GM19023 (cell line): Measurements from ENCODE around the gene GRB10.
A peak's percentile ranks its signal among the peaks of the same experiment; 100 is the strongest.
"Not testable (repeated sequence)": the region's sequence is repeated elsewhere in the genome, so short reads cannot be mapped to it uniquely, and the experiment has no call there.

Source experiments
- ATAC-seq: cut with Tn5 transposase; IDR thresholded peaks from one replicate; pipeline ENCODE4 v1.9.1; 2021; ENCODE audit warnings: mild to moderate bottlenecking, moderate library complexity; ENCODE audit not compliant: unreplicated experiment

Gene GRB10

GRCh38 chr7:50745336-50745735 lies 37.4 kb downstream of the GRB10 start:
- ATAC-seq, result no peak

- ATAC-seq, result no peak
These were observed 38.8 kb downstream of the GRB10 start for GRCh38 chr7:50743893-50744292.

- no peak for ATAC-seq
These were observed 39.7 kb downstream of the GRB10 start for GRCh38 chr7:50743016-50743415.

GRCh38 chr7:50742401-50742800 lies 40.3 kb downstream of the GRB10 start:
- ATAC-seq, result no peak

GRCh38 chr7:50739744-50740435 lies 42.8 kb downstream of the GRB10 start:
- no peak for ATAC-seq

- no peak for ATAC-seq
These were observed 43.8 kb downstream of the GRB10 start for GRCh38 chr7:50738932-50739331.

- not testable (repeated sequence) for ATAC-seq
These were observed 46.9 kb downstream of the GRB10 start for GRCh38 chr7:50735836-50736235.

GRCh38 chr7:50735333-50735732 lies 47.4 kb downstream of the GRB10 start:
- peak; percentile 47 for ATAC-seq

- ATAC-seq, result no peak
These were observed 48.5 kb downstream of the GRB10 start for GRCh38 chr7:50734246-50734645.

- ATAC-seq, result no peak
These were observed 49.1 kb downstream of the GRB10 start for GRCh38 chr7:50733552-50733951.

- no peak for ATAC-seq
These were observed 50.8 kb downstream of the GRB10 start for GRCh38 chr7:50731703-50732582.

GRCh38 chr7:50730446-50731400 lies 52.0 kb downstream of the GRB10 start:
- no peak for ATAC-seq

- no peak for ATAC-seq
These were observed 52.7 kb downstream of the GRB10 start for GRCh38 chr7:50729962-50730361.

- no peak for ATAC-seq
These were observed 54.5 kb downstream of the GRB10 start for GRCh38 chr7:50728184-50728583.

GRCh38 chr7:50727711-50728110 lies 55.0 kb downstream of the GRB10 start:
- ATAC-seq, result no peak

GRCh38 chr7:50727072-50727471 lies 55.6 kb downstream of the GRB10 start:
- ATAC-seq, result no peak

GRCh38 chr7:50725774-50726173 lies 56.9 kb downstream of the GRB10 start:
- ATAC-seq, result no peak

- ATAC-seq, result no peak
These were observed 57.9 kb downstream of the GRB10 start for GRCh38 chr7:50724526-50725520.

- ATAC-seq, result no peak
These were observed 58.8 kb downstream of the GRB10 start for GRCh38 chr7:50723888-50724287.

- no peak for ATAC-seq
These were observed 59.5 kb downstream of the GRB10 start for GRCh38 chr7:50723173-50723572.
